ENCODE results near the gene ITPR2. TPM values are rescaled to one million over a fixed set of nuclear protein-coding genes. Genes with fewer than 3 reads are reported as not detected.

Gene ITPR2
- total RNA-seq, 2 experiments from 2014 or later = 25.6 to 44.7 TPM

DNA sequence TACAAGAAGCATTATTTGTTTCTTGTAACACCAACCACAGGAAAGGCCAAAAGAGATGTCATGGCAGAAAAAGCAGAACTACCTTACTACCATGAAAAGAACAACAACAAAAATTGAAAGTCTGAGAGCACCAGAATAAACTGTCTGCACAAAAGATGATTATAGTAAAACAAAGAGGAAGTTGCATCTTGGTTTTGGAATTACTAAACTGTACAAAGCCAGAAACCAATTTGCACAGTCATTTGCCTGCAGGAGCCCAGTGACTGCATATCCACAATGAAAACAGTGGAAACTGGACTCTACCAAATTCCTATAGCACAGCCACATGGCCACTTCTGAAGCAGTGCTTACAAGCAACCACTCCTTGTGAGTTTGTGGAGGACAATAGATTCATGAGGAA lies 361.4 kb downstream of the ITPR2 start:
- peak; percentile 78 for DNase-seq (ENCODE audit: low spot score)
- Histone ChIP-seq H3K36me3 (ENCODE audit: insufficient read depth, low read length) (peaks cover 6% of the 10 kb centered on the region; the same call in 1 of the 2 replicates), H3K27ac (ENCODE audit: low read depth, low read length, poor library complexity, severe bottlenecking) (peak overlapping the region; percentile 87), H3K79me2 (ENCODE audit: insufficient read depth, low read depth, low read length) (no peaks in the 10 kb centered on the region), H3K9me3 (ENCODE audit: low read length) (no peaks in the 10 kb centered on the region), H3K4me3 (ENCODE audit: low read depth, low read length, poor library complexity, severe bottlenecking) (peak overlapping the region; percentile 48), H3K9me2 (ENCODE audit: insufficient read depth, low read length) (no peaks in the 10 kb centered on the region), H3K4me1 (ENCODE audit: insufficient read depth, low read length, poor library complexity, severe bottlenecking) (peaks cover 52% of the 10 kb centered on the region), H3K4me2 (ENCODE audit: low read length) (peak overlapping the region; percentile 76), H4K20me1 (ENCODE audit: insufficient read depth, low read length) (no peaks in the 10 kb centered on the region), H2AFZ (ENCODE audit: low read length) (peak overlapping the region; percentile 88)
- ChIA-PET CTCF (ENCODE audit: unreplicated experiment) (no interaction called here), POLR2A (no interaction called here)
- TF ChIP-seq, protein P1, sequence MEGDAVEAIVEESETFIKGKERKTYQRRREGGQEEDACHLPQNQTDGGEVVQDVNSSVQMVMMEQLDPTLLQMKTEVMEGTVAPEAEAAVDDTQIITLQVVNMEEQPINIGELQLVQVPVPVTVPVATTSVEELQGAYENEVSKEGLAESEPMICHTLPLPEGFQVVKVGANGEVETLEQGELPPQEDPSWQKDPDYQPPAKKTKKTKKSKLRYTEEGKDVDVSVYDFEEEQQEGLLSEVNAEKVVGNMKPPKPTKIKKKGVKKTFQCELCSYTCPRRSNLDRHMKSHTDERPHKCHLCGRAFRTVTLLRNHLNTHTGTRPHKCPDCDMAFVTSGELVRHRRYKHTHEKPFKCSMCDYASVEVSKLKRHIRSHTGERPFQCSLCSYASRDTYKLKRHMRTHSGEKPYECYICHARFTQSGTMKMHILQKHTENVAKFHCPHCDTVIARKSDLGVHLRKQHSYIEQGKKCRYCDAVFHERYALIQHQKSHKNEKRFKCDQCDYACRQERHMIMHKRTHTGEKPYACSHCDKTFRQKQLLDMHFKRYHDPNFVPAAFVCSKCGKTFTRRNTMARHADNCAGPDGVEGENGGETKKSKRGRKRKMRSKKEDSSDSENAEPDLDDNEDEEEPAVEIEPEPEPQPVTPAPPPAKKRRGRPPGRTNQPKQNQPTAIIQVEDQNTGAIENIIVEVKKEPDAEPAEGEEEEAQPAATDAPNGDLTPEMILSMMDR (conservative IDR thresholded peaks at IDR 0.05; ENCODE audit: low read length) = no peak; the same call in 1 of the 2 replicates
- no peak for TF ChIP-seq EZH2phosphoT487 (IDR thresholded peaks at IDR 0.05; ENCODE audit: borderline replicate concordance, low read depth, low read length)
- intact Hi-C loops (cut with micrococcal nuclease; ENCODE audit: unreplicated experiment) = no loop called here
- no TSS peak for BruUV-seq (replicated peaks)

DNA sequence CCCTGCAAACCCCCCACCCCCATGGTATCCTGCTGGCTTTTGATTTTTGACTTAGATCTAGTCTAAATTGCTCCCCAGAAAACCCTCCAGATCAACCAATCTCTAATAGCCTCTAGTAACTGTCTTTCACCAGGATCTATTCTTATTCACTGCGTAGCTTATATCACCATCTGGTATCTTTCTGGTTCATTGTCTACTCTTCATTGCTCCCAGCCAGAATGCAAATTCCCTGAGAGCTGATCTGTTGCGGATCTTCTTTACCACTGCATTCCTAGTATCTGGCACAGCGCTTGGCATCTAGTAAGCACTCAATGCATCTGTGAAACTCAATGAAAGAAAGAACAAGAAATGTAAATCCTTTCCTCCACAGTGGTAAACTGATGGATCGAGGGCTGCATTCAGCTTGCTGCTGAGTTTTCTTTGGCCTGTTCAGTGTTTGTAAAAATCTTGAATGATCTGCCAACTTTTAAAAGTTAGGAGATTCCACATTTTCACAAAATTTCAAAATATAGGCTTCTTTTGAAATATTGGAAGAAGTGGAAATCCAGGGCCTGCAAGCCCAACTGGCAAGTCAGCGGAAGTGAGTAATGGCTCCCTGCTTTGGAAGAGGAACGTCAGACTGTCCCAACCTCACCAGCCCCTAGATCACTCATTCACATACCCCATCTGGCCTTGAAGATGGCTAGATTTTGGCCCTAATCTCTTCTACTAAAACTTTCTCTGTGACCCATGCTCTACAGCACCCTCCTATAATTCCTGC lies 363.4 kb downstream of the ITPR2 start:
- H3K4me1 ChIP-seq (ENCODE audit: insufficient read depth, low read length, poor library complexity, severe bottlenecking) = peaks cover 52% of the 10 kb centered on the region

More for the DNA sequence above, 363.4 kb downstream of the ITPR2 start:
- H3K9me2 ChIP-seq (ENCODE audit: insufficient read depth, low read length) = no peaks in the 10 kb centered on the region
- no peak overlapping the region for H3K27ac ChIP-seq (ENCODE audit: low read depth, low read length, poor library complexity, severe bottlenecking)
- ChIA-PET POLR2A (interaction anchor here (0.6 to 1.2 kb wide), 3 partner anchors 9 to 15 kb away, joined by 3 to 4 read pairs (median 3); no protein-coding TSS in a partner anchor), CTCF (ENCODE audit: unreplicated experiment) (no interaction called here)
- H3K36me3 ChIP-seq (ENCODE audit: insufficient read depth, low read length) = no peaks in the 10 kb centered on the region; the same call in 1 of the 2 replicates
- TF ChIP-seq, protein P1 (conservative IDR thresholded peaks at IDR 0.05; ENCODE audit: low read length) = no peak
- TF ChIP-seq EZH2phosphoT487 (IDR thresholded peaks at IDR 0.05; ENCODE audit: borderline replicate concordance, low read depth, low read length) = no peak
- no peaks in the 10 kb centered on the region for H3K79me2 ChIP-seq (ENCODE audit: insufficient read depth, low read depth, low read length)
- BruUV-seq (replicated peaks) = no TSS peak
- no peak for DNase-seq (ENCODE audit: low spot score)
- H3K4me2 ChIP-seq (ENCODE audit: low read length) = 0 out of 2 replicates have a peak overlapping the region, but pooled peaks have one; percentile 2
- no peaks in the 10 kb centered on the region for H3K9me3 ChIP-seq (ENCODE audit: low read length)
- intact Hi-C loops (cut with micrococcal nuclease; ENCODE audit: unreplicated experiment) = no loop called here
- no peak overlapping the region for H3K4me3 ChIP-seq (ENCODE audit: low read depth, low read length, poor library complexity, severe bottlenecking)
- H2AFZ ChIP-seq (ENCODE audit: low read length) = no peak overlapping the region
- no peaks in the 10 kb centered on the region for H4K20me1 ChIP-seq (ENCODE audit: insufficient read depth, low read length)
